IMR-90 (cell line): ENCODE results near the gene FEM1B. TPM values are rescaled to one million over a fixed set of nuclear protein-coding genes. Genes with fewer than 3 reads are reported as not detected.

Experiments used
- ATAC-seq: fragments of 200-7000 bp; cut with Tn5 transposase; 2 replicates; pipeline ENCODE4 v1.9.1; 2020; ENCODE audit warnings: low read depth, mild to moderate bottlenecking, moderate library complexity
- BruUV-seq: library from RNA; stranded (reverse); fragments of 400-500 nt; replicated peaks from 2 replicates; lab custom pipeline; 2021; lab: Mats Ljungman, UMichigan
- CTCF ChIA-PET: fragments of 300-600 bp; formaldehyde crosslinking; extraction: SDS; loops from one replicate; lab custom pipeline; 2021; ENCODE audit warnings: antibody characterized with exemption; lab: Yijun Ruan, JAX
- POLR2A ChIA-PET: fragments of 300-600 bp; sonication (Branson Sonifier 250); formaldehyde crosslinking; loops from one replicate; lab custom pipeline; 2022; ENCODE audit warnings: antibody characterized with exemption; ENCODE audit not compliant: unreplicated experiment; lab: Charles Lee
- DNase-seq: peaks from one replicate; pipeline ENCODE4 v3.0.0; 2013
- H2AFZ ChIP-seq: replicated peaks from 2 replicates; pipeline ENCODE3; 2013; ENCODE audit warnings: low read length, mild to moderate bottlenecking; ENCODE audit not compliant: poor library complexity
- H2AK5ac ChIP-seq: 2 replicates; pipeline ENCODE4 v1.6.1; 2013; ENCODE audit warnings: low read depth, low read length, inconsistent platforms
- H2AK9ac ChIP-seq: replicated peaks from 2 replicates; pipeline ENCODE3; 2013; ENCODE audit warnings: mild to moderate bottlenecking, low read depth, low read length, moderate library complexity; ENCODE audit not compliant: poor library complexity
- H2BK120ac ChIP-seq: 2 replicates; pipeline ENCODE4 v1.6.1; 2013; ENCODE audit warnings: low read depth, low read length, inconsistent platforms
- H2BK15ac ChIP-seq: 3 replicates; pipeline ENCODE4 v1.6.1; 2013; ENCODE audit warnings: low read depth, low read length, inconsistent platforms
- H2BK20ac ChIP-seq: 2 replicates; pipeline ENCODE4 v1.6.1; 2013; ENCODE audit warnings: low read depth, mild to moderate bottlenecking, inconsistent platforms, low read length, moderate library complexity
- H2BK5ac ChIP-seq: 2 replicates; pipeline ENCODE4 v1.6.1; 2013; ENCODE audit warnings: mild to moderate bottlenecking, low read depth, low read length, inconsistent platforms; ENCODE audit not compliant: poor library complexity, severe bottlenecking
- H3K14ac ChIP-seq: replicated peaks from 2 replicates; pipeline ENCODE4 v1.6.1; 2013; ENCODE audit warnings: low read depth, low read length, inconsistent platforms
- H3K18ac ChIP-seq: 2 replicates; pipeline ENCODE4 v1.6.1; 2013; ENCODE audit warnings: low read depth, low read length, control low read depth
- H3K23ac ChIP-seq: 2 replicates; pipeline ENCODE4 v1.6.1; 2013; ENCODE audit warnings: low read depth, low read length, inconsistent platforms
- H3K27ac ChIP-seq: 2 replicates; pipeline ENCODE4 v1.5.1; 2013; ENCODE audit warnings: mild to moderate bottlenecking, control low read depth, low read length; ENCODE audit not compliant: insufficient read depth
- H3K27me3 ChIP-seq: 2 replicates; pipeline ENCODE4 v1.6.1; 2013; ENCODE audit warnings: low read length; ENCODE audit not compliant: control insufficient read depth, insufficient read depth
- H3K36me3 ChIP-seq: 2 replicates; pipeline ENCODE4 v1.6.1; 2013; ENCODE audit warnings: low read length, mixed read lengths; ENCODE audit not compliant: control insufficient read depth, insufficient read depth
- H3K4ac ChIP-seq: 2 replicates; pipeline ENCODE4 v1.6.1; 2013; ENCODE audit warnings: low read depth, low read length, inconsistent platforms
- H3K4me1 ChIP-seq: 2 replicates; pipeline ENCODE4 v1.6.1; 2013; ENCODE audit warnings: low read length, mixed read lengths; ENCODE audit not compliant: control insufficient read depth, insufficient read depth
- H3K4me2 ChIP-seq: 2 replicates; pipeline ENCODE4 v1.6.1; 2013; ENCODE audit warnings: low read depth, mild to moderate bottlenecking, control low read depth, low read length, moderate library complexity
- H3K4me3 ChIP-seq: 2 replicates; pipeline ENCODE4 v1.5.1; 2013; ENCODE audit warnings: low read depth, mild to moderate bottlenecking, control low read depth, low read length, moderate library complexity; ENCODE audit not compliant: insufficient read depth
- H3K56ac ChIP-seq: 2 replicates; pipeline ENCODE4 v1.6.1; 2013; ENCODE audit warnings: low read length, inconsistent platforms; ENCODE audit not compliant: insufficient read depth; ENCODE audit errors: extremely low read depth
- H3K79me1 ChIP-seq, 2 experiments: 2 replicates each; pipeline ENCODE4 v1.6.1; 2013; ENCODE audit warnings: low read length in 2 of 2, inconsistent platforms in 1 of 2, low read depth in 1 of 2
- H3K9ac ChIP-seq: 2 replicates; pipeline ENCODE4 v1.6.1; 2013; ENCODE audit warnings: low read depth, low read length, control low read depth
- H3K9me1 ChIP-seq: 2 replicates; pipeline ENCODE4 v1.6.1; 2013; ENCODE audit warnings: low read length, inconsistent platforms; ENCODE audit not compliant: insufficient read depth
- H3K9me3 ChIP-seq: 2 replicates; pipeline ENCODE4 v1.6.1; 2013; ENCODE audit warnings: low read length; ENCODE audit not compliant: control insufficient read depth, insufficient read depth
- H4K20me1 ChIP-seq: 2 replicates; pipeline ENCODE4 v1.6.1; 2013; ENCODE audit warnings: low read length, inconsistent platforms; ENCODE audit not compliant: insufficient read depth
- H4K5ac ChIP-seq: 2 replicates; pipeline ENCODE4 v1.6.1; 2013; ENCODE audit warnings: mild to moderate bottlenecking, low read depth, low read length, control low read depth
- H4K8ac ChIP-seq, 2 experiments: 2 replicates each; pipeline ENCODE4 v1.6.1; 2013; ENCODE audit warnings: low read depth in 2 of 2, low read length in 2 of 2, control low read depth in 1 of 2, inconsistent platforms in 1 of 2
- H4K91ac ChIP-seq: 2 replicates; pipeline ENCODE4 v1.6.1; 2013; ENCODE audit warnings: low read depth, low read length, inconsistent platforms; ENCODE audit not compliant: insufficient read depth
- BHLHE40 ChIP-seq: fragments of 150-350 bp; IDR thresholded peaks from 2 replicates; pipeline ENCODE4 v1.6.1; 2016; ENCODE audit warnings: mild to moderate bottlenecking, low read depth, low read length
- CTCF ChIP-seq: conservative IDR thresholded peaks from 2 replicates; pipeline ENCODE4 v1.5.1; 2012; ENCODE audit warnings: mild to moderate bottlenecking, low read depth, low read length, improper control_type of control experiment
- FOS ChIP-seq: fragments of 150-350 bp; IDR thresholded peaks from 2 replicates; pipeline ENCODE4 v1.6.1; 2016; ENCODE audit warnings: low read depth, low read length
- RFX5 ChIP-seq: IDR thresholded peaks from 2 replicates; pipeline ENCODE4 v1.8.0; 2012; ENCODE audit warnings: low read depth, mild to moderate bottlenecking, low read length, moderate library complexity
- USF2 ChIP-seq: fragments of 150-350 bp; IDR thresholded peaks from 2 replicates; pipeline ENCODE4 v1.6.1; 2017; ENCODE audit warnings: mild to moderate bottlenecking, antibody characterized with exemption, low read length, low read depth
- WGBS, 2 experiments: methylation state at CpG; one replicate each; pipeline versions ENCODE4 v1.1.5 to v1.1.7; 2013; ENCODE audit warnings: missing lambda C conversion rate in 2 of 2; ENCODE audit not compliant: insufficient read length in 1 of 2; ENCODE audit errors: extremely low coverage in 2 of 2; 5-methylcytosine and 5-hydroxymethylcytosine counted together
- dilution Hi-C: fragments of 300-500 bp; cut with HindIII; formaldehyde crosslinking; loops from one replicate; pipeline ENCODE4 v1.14.3; 2018; ENCODE audit warnings: low sequenced_read_pairs; ENCODE audit not compliant: unreplicated experiment
- in situ Hi-C: fragments of 300-500 bp; cut with MboI; formaldehyde crosslinking; loops from 3 replicates; pipeline ENCODE4 v1.14.3; 2019; ENCODE audit warnings: low sequenced_read_pairs, inconsistent platforms, mixed read lengths
- intact Hi-C: fragments of 100-400 bp; cut with micrococcal nuclease; formaldehyde crosslinking; loops from 2 replicates; pipeline ENCODE4 v1.10.0; 2022
- polyA plus RNA-seq, 3 experiments: library from polyadenylated mRNA; depleted of rRNA; stranded (reverse); fragments of >200 nt; gene quantifications; 2 replicates each; pipeline ENCODE4 v1.2.3, GENCODE V29; 2012; ENCODE audit warnings: low replicate concordance in 1 of 3
- total RNA-seq: library from RNA; depleted of rRNA; stranded (reverse); fragments of >200 nt; gene quantifications from 2 replicates; pipeline ENCODE4 v1.2.3, GENCODE V29; 2012

FEM1B gene
- total and polyA plus RNA-seq, 2 of the 4 experiments (the other 2 are of a cell fraction), result 16.9 to 51.4 TPM

GRCh38 chr15:68330416-68330815, 52.9 kb downstream of the FEM1B start:
- DNase-seq (no peak), ATAC-seq (no peak)
- H3K9me1 ChIP-seq, result peaks cover 18% of the 10 kb centered on the region
- H2AK5ac ChIP-seq, result no peak overlapping the region
- no peaks in the 10 kb centered on the region for H3K79me1 ChIP-seq
- no peak for TF ChIP-seq BHLHE40
- no peak for TF ChIP-seq CTCF
- TF ChIP-seq USF2, result no peak
- no peak for TF ChIP-seq RFX5
- no peak for TF ChIP-seq FOS
- H3K9me3 ChIP-seq, result no peaks in the 10 kb centered on the region
- H3K4me3 ChIP-seq, result no peak overlapping the region
- H3K14ac ChIP-seq, result no peak overlapping the region
- H3K18ac ChIP-seq, result no peak overlapping the region
- H3K27me3 ChIP-seq, result no peaks in the 10 kb centered on the region
- H4K5ac ChIP-seq, result no peak overlapping the region
- H4K91ac ChIP-seq, result no peak overlapping the region
- no peak overlapping the region for H3K4me2 ChIP-seq
- H3K9ac ChIP-seq, result no peak overlapping the region
- BruUV-seq, result no TSS peak
- no peak overlapping the region for H2AFZ ChIP-seq
- intact Hi-C loops, result no loop called here
- H2BK20ac ChIP-seq, result no peak overlapping the region
- no peak overlapping the region for H2AK9ac ChIP-seq
- no peak overlapping the region for H3K23ac ChIP-seq
- no peak overlapping the region for H3K4ac ChIP-seq
- POLR2A ChIA-PET, result no interaction called here
- no CpG with 5 or more reads among the region's 6 CpGs for WGBS, 2 experiments
- H2BK5ac ChIP-seq, result no peak overlapping the region
- peaks cover 7% of the 10 kb centered on the region; the same call in 1 of the 2 replicates for H3K36me3 ChIP-seq
- dilution Hi-C loops, result no loop called here
- H2BK15ac ChIP-seq, result no peak overlapping the region
- CTCF ChIA-PET, result no interaction called here
- no peak overlapping the region for H4K8ac ChIP-seq
- in situ Hi-C loops, result no loop called here
- H3K4me1 ChIP-seq, result peaks cover 18% of the 10 kb centered on the region
- no peaks in the 10 kb centered on the region for H4K20me1 ChIP-seq
- H3K56ac ChIP-seq, result no peak overlapping the region
- H2BK120ac ChIP-seq, result no peak overlapping the region
- no peak overlapping the region for H3K27ac ChIP-seq
